B cell (primary cell): ENCODE data around the gene WDR4. TPM values are rescaled to one million over a fixed set of nuclear protein-coding genes. Genes with fewer than 3 reads are reported as not detected.

Experiments used
- ATAC-seq: fragments of 200-7000 bp; cut with Tn5 transposase; one replicate; pipeline ENCODE4 v1.10.0; 2021; ENCODE audit warnings: low read depth, mild to moderate bottlenecking, moderate number of reproducible peaks, moderate library complexity
- CTCF ChIA-PET: fragments of 350-600 bp; sonication (Branson Sonifier 250); formaldehyde crosslinking; loops from one replicate; lab custom pipeline; 2021; ENCODE audit warnings: antibody characterized with exemption, inconsistent platforms; lab: Charles Lee
- POLR2A ChIA-PET: fragments of 350-600 bp; sonication (Branson Sonifier 250); formaldehyde crosslinking; loops from one replicate; lab custom pipeline; 2021; ENCODE audit warnings: antibody characterized with exemption; lab: Charles Lee
- DNase-seq: peaks from one replicate; pipeline ENCODE4 v3.0.0; 2013
- H2AFZ ChIP-seq: 2 replicates; pipeline ENCODE4 v1.6.1; 2012; ENCODE audit warnings: mild to moderate bottlenecking, low read depth, low read length; ENCODE audit not compliant: insufficient read depth, poor library complexity, severe bottlenecking
- H3K27ac ChIP-seq, 2 donors: 1 replicate in 1 of 2; 2 replicates in 1 of 2; pipeline ENCODE4 v1.5.1; 2012 to 2013; ENCODE audit warnings: low read length in 2 of 2, mild to moderate bottlenecking in 2 of 2, moderate library complexity in 1 of 2
- H3K27me3 ChIP-seq, 4 experiments: fragments of 200-600 bp in 1 of 4; sonication (generic) in 1 of 4; replicated peaks in 1 of 4; 1 replicate in 2 of 4; 2 replicates in 2 of 4; pipeline versions ENCODE4 v1.6.1 to v1.7.0; 2013 to 2016; ENCODE audit warnings: low read length in 3 of 4, mild to moderate bottlenecking in 2 of 4, mixed read lengths in 1 of 4, moderate library complexity in 1 of 4; ENCODE audit not compliant: insufficient read depth in 4 of 4, control insufficient read depth in 3 of 4; ENCODE audit errors: control extremely low read depth in 1 of 4
- H3K36me3 ChIP-seq, 2 experiments: replicated peaks in 1 of 2; 1 replicate in 1 of 2; 2 replicates in 1 of 2; pipeline versions ENCODE4 v1.6.1 to v1.7.1; 2013; ENCODE audit warnings: low read length in 1 of 2; ENCODE audit not compliant: insufficient read depth in 2 of 2, control insufficient read depth in 1 of 2; ENCODE audit errors: control extremely low read depth in 1 of 2, extremely low read depth in 1 of 2
- H3K4me1 ChIP-seq, 2 donors: fragments of 200-600 bp in 1 of 2; sonication (generic) in 1 of 2; 1 replicate in 1 of 2; 2 replicates in 1 of 2; pipeline versions ENCODE4 v1.5.1 to v1.6.1; 2013 to 2017; ENCODE audit warnings: low read length in 2 of 2; ENCODE audit not compliant: control insufficient read depth in 2 of 2, insufficient read depth in 2 of 2
- H3K4me2 ChIP-seq: replicated peaks from 2 replicates; pipeline ENCODE3; 2012; ENCODE audit warnings: mild to moderate bottlenecking, low read depth, low read length; ENCODE audit not compliant: poor library complexity, severe bottlenecking
- H3K4me3 ChIP-seq, 5 experiments: fragments of 200-600 bp in 1 of 5; sonication (generic) in 1 of 5; 1 replicate in 3 of 5; 2 replicates in 2 of 5; pipeline versions ENCODE4 v1.5.1 to v1.7.0; 2011 to 2016; ENCODE audit warnings: low read length in 4 of 5, mild to moderate bottlenecking in 4 of 5, low read depth in 2 of 5, control low read depth in 1 of 5, moderate library complexity in 1 of 5; ENCODE audit not compliant: insufficient read depth in 1 of 5; ENCODE audit errors: control extremely low read depth in 1 of 5, extremely low read depth in 1 of 5
- H3K79me2 ChIP-seq: fragments of 200-600 bp; sonication (generic); one replicate; pipeline ENCODE4 v1.6.0; 2016; ENCODE audit warnings: low read length; ENCODE audit not compliant: control insufficient read depth, insufficient read depth
- H3K9ac ChIP-seq: fragments of 200-600 bp; sonication (generic); 2 replicates; pipeline ENCODE4 v1.6.1; 2017; ENCODE audit warnings: mild to moderate bottlenecking, low read length, moderate library complexity
- H3K9me3 ChIP-seq, 3 donors: one replicate each; pipeline versions ENCODE4 v1.6.1 to v1.7.1; 2013; ENCODE audit warnings: low read length in 2 of 3; ENCODE audit not compliant: control insufficient read depth in 2 of 3, insufficient read depth in 1 of 3; ENCODE audit errors: control extremely low read depth in 1 of 3
- H4K20me1 ChIP-seq: 2 replicates; pipeline ENCODE4 v1.6.0; 2012; ENCODE audit warnings: mild to moderate bottlenecking, low read length; ENCODE audit not compliant: insufficient read depth, control insufficient read depth, poor library complexity, severe bottlenecking
- H3K27ac Mint-ChIP-seq: one replicate; pipeline ENCODE4 v1.8.0; 2021; ENCODE audit warnings: mixed read lengths
- H3K27me3 Mint-ChIP-seq: one replicate; pipeline ENCODE4 v1.8.0; 2021; ENCODE audit warnings: mixed read lengths
- H3K4me1 Mint-ChIP-seq: one replicate; pipeline ENCODE4 v1.8.0; 2021; ENCODE audit warnings: mixed read lengths
- H3K4me3 Mint-ChIP-seq: one replicate; pipeline ENCODE4 v1.8.0; 2021; ENCODE audit warnings: mixed read lengths
- H3K9me3 Mint-ChIP-seq: one replicate; pipeline ENCODE4 v1.8.0; 2022; ENCODE audit warnings: mixed read lengths; ENCODE audit not compliant: insufficient read depth
- EZH2 ChIP-seq: IDR thresholded peaks from 2 replicates; pipeline ENCODE4 v1.6.1; 2012; ENCODE audit warnings: borderline replicate concordance, low read depth, mild to moderate bottlenecking, moderate library complexity, low read length; ENCODE audit not compliant: insufficient read depth, poor library complexity, severe bottlenecking
- WGBS: methylation state at CpG from one replicate; pipeline ENCODE4 v1.1.5; 2013; ENCODE audit warnings: missing lambda C conversion rate; ENCODE audit not compliant: insufficient coverage; 5-methylcytosine and 5-hydroxymethylcytosine counted together
- intact Hi-C: fragments of 100-400 bp; cut with micrococcal nuclease; formaldehyde crosslinking; loops from one replicate; pipeline ENCODE4 v1.10.0; 2022
- polyA plus RNA-seq: library from polyadenylated mRNA; depleted of rRNA; stranded (reverse); fragments of >200 nt; gene quantifications from 2 replicates; pipeline ENCODE4 v1.2.3, GENCODE V29; 2012
- total RNA-seq, 2 donors: library from RNA; stranded (reverse); fragments of 120-200 nt in 1 of 2; gene quantifications; 1 replicate in 1 of 2; 2 replicates in 1 of 2; pipeline versions ENCODE4 v1.2.3 to v1.2.4, GENCODE V29; 2013 to 2022
- TF ChIP-seq, protein P1 (sequence below): fragments of 200-600 bp; IDR thresholded peaks from one replicate; pipeline ENCODE4 v1.8.0; 2022; ENCODE audit warnings: antibody characterized with exemption, mild to moderate bottlenecking

The WDR4 gene
- total and polyA plus RNA-seq, 2 donors (not counting 1 experiment from before 2014, with no cell fraction given): 17.7 to 40.1 TPM

DNA sequence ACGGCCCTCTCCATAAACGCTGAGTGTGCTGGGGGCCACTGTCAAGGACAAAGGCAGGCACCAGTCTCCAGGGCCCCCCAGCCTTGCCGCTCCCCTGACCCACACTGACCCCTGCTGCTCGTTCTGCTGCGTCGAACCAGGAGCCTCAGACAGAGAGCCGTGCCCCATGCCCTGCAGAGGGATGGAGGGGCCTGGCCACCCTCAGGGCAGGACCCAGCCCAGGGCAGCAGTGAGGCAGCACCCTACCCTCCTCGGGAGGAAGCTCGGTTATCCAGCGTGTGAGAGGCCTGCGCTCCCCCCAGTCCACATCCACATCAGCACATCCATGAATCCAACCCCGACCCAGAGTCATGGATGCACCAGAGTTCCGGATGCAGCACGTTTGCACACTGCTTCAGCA, 15.1 kb downstream of the WDR4 start:
- Mint-ChIP-seq H3K9me3 (no peaks in the 10 kb centered on the region), H3K27me3 (no peaks in the 10 kb centered on the region), H3K4me1 (peaks cover 2% of the 10 kb centered on the region), H3K4me3 (no peak overlapping the region), H3K27ac (no peak overlapping the region)
- WGBS: 88% methylated on average over 14 of the region's 14 CpGs
- H3K4me3 ChIP-seq: no peak overlapping the region
- H3K4me1 ChIP-seq: no peaks in the 10 kb centered on the region
- H3K27me3 ChIP-seq: no peaks in the 10 kb centered on the region
- no peak overlapping the region for H2AFZ ChIP-seq
- H4K20me1 ChIP-seq: peaks cover 58% of the 10 kb centered on the region
- no peak for DNase-seq
- no peak overlapping the region for H3K27ac ChIP-seq
- no peaks in the 10 kb centered on the region for H3K9me3 ChIP-seq
- CTCF ChIA-PET: no interaction called here
- peaks cover 81% of the 10 kb centered on the region for H3K79me2 ChIP-seq
- intact Hi-C loops: no loop called here
- H3K9ac ChIP-seq: no peak overlapping the region
- TF ChIP-seq, protein P1, sequence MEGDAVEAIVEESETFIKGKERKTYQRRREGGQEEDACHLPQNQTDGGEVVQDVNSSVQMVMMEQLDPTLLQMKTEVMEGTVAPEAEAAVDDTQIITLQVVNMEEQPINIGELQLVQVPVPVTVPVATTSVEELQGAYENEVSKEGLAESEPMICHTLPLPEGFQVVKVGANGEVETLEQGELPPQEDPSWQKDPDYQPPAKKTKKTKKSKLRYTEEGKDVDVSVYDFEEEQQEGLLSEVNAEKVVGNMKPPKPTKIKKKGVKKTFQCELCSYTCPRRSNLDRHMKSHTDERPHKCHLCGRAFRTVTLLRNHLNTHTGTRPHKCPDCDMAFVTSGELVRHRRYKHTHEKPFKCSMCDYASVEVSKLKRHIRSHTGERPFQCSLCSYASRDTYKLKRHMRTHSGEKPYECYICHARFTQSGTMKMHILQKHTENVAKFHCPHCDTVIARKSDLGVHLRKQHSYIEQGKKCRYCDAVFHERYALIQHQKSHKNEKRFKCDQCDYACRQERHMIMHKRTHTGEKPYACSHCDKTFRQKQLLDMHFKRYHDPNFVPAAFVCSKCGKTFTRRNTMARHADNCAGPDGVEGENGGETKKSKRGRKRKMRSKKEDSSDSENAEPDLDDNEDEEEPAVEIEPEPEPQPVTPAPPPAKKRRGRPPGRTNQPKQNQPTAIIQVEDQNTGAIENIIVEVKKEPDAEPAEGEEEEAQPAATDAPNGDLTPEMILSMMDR: no peak
- TF ChIP-seq EZH2: no peak
- POLR2A ChIA-PET: no interaction called here
- no peak overlapping the region for H3K4me2 ChIP-seq
- no peak for ATAC-seq
- peaks cover 2 to 64% of the 10 kb centered on the region in 2 experiments for H3K36me3 ChIP-seq

DNA sequence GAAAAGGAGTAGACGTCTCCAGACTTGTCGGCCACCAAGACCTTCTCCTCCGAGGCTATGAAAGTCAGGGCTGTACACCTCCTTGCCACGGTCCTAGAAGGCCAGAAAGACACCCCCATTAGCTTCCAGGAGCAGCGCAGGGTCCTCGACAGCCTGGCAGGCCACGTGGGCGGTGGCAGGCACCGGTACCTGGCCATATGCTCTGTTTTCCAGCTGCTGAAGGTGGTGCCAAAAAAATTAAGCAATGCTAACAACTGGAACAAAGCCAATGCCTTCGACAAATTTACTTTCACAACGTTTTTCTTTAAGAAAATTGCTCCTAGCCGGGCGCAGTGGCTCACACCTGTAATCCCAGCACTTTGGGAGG, 15.9 kb downstream of the WDR4 start:
- H3K27ac Mint-ChIP-seq: no peak overlapping the region
- Histone ChIP-seq H3K27me3 (no peaks in the 10 kb centered on the region), H3K9ac (no peak overlapping the region), H3K79me2 (peaks cover 73% of the 10 kb centered on the region), H4K20me1 (peaks cover 54% of the 10 kb centered on the region), H3K4me2 (no peak overlapping the region), H3K4me3 (no peak overlapping the region), H3K4me1 (no peaks in the 10 kb centered on the region), H2AFZ (no peak overlapping the region), H3K36me3 (peaks cover 0 to 62% of the 10 kb centered on the region in 2 experiments), H3K9me3 (no peaks in the 10 kb centered on the region), H3K27ac (no peak overlapping the region)
- H3K9me3 Mint-ChIP-seq: no peaks in the 10 kb centered on the region
- ChIA-PET POLR2A (no interaction called here), CTCF (no interaction called here)
- no peaks in the 10 kb centered on the region for H3K27me3 Mint-ChIP-seq
- ATAC-seq (no peak), DNase-seq (no peak)
- peaks cover 2% of the 10 kb centered on the region for H3K4me1 Mint-ChIP-seq
- no peak overlapping the region for H3K4me3 Mint-ChIP-seq
- intact Hi-C loops: no loop called here
- WGBS: 98% methylated on average over 11 of the region's 13 CpGs
- no peak for TF ChIP-seq EZH2
